ENCODE data around the gene TAS2R5.
"Not testable (repeated sequence)": the region's sequence is repeated elsewhere in the genome, so short reads cannot be mapped to it uniquely, and the experiment has no call there.

Gene TAS2R5

DNA sequence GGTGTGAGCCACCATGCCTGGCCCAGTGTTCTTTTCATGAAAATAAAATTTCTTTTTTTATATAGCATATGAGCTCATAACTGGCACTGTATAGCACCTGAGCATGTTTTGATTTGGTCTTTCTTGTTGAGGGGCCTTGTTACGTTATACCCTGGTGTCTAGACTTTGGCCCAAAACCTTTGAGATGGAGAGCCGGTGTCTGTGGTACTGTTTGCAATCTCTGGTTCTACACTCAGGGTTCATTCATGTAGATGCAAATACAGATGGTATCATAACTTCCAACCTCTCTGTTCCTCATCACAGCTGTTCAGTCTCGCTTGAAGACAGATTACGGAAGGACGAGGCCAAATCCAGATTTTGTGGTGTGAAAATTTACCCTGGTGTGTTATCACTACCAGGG is at the start of gene TAS2R5:
TSS of gene TAS2R5 (plus strand) at position 301 of the 400 bp plus-strand sequence. CDS start 145 bp downstream, outside the sequence.
- no peak for DNase-seq (ENCODE audit: low read depth in 2 of 3, low spot score in 2 of 3)

DNA sequence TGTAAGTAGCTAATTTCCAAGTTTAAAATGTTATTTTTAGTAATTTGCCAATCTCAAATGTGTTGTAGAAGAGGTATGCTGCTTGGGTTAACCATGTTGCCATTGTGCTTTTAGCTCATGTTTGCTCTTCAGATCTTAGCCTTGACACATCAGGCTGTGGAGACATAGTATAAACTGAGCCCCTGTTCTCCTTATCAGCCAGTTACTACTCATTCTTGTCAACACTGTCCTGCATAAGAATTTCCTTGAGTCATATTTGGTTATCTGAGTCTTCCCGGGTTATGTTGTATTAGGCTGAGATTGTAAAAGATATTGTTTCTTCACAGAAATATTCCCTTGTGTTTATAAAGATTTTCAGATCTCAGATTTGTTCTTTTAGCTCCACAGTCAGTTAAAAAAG is 47.8 kb upstream of the TAS2R5 start:
- no peak for DNase-seq (ENCODE audit: low read depth in 2 of 3, low spot score in 2 of 3)

DNA sequence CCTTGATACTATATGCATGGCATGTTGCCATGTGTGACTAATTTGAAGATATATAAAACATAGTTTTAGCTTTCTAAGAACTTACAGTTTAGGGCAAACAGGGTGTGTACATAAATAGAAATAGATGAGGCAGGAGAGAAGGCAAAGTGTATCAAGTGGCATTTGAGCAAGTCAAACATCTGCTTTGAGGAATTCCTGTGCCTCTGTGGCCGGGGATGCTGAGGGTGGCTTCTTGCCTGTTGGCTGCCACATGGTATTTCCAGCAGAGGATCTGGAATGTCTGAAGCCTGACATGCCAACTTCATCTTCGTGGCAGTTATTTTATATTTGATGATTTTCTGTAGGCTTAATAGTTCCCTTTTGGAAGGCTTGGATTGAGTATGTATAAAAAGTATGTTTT is 45.9 kb upstream of the TAS2R5 start:
- no peak for DNase-seq (ENCODE audit: low read depth in 2 of 3, low spot score in 2 of 3)

GRCh38 chr7:141748396-141748795 is 41.6 kb upstream of the TAS2R5 start:
- DNase-seq (ENCODE audit: low read depth in 2 of 3, low spot score in 2 of 3), result no peak

DNA sequence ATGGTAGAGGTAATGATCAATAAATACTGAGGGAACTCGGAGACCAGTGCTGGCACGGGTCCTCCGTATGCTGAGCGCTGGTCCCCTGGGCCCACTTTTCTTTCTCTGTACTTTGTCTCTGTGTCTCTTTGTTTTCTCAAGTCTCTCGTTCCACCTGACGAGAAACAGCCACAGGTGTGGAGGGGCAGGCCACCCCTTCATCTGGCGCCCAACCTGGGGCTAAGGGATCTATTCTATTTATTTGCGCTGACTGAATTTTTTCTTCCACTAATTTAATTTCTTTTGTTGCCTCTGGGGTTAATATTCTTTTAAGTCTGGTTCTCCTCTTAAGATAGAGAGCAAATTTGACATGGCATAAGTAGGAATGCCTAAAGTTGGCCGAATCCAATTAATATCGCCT is 38.1 kb upstream of the TAS2R5 start:
- DNase-seq (ENCODE audit: low read depth in 2 of 3, low spot score in 2 of 3), result not testable (repeated sequence)

DNA sequence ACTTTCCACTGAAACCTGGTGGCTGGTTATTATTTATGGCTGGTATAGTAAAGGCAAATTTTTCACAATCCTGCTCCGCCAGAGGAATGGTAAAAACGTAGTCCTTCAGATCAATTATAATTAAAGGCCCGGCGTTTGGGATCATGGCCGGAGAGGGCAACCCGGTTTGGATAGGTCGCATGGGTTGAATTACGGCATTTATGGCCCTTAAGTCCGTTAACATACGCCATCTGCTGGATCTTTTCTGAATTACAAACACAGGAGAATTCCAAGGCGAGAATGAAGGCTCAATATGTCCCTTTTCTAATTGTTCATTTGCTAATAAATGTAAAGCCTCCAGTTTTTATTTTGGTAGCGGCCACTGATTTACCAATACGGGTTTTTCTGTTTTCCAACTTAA is 37.4 kb upstream of the TAS2R5 start:
- no peak for DNase-seq (ENCODE audit: low read depth in 2 of 3, low spot score in 2 of 3)

DNA sequence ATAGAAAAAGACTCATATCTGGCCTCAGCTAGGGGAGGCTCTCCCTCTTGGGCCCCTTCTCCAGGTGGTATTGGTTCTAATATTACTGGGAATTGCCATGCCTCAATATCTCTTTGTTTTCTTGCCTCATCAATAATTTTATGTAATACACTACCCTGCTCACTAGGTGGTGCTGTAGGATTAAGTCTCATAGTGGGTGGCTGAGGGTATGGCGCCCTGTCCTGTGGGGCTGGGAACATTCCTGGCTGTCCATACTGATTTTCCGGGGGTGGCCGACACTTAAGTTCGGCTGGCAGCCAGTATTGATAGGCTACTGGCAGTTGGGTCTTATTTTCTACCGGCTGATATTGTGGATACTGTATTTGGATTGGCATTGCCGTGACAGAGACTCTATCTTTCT is 35.1 kb upstream of the TAS2R5 start:
- no peak for DNase-seq (ENCODE audit: low read depth in 2 of 3, low spot score in 2 of 3)

DNA sequence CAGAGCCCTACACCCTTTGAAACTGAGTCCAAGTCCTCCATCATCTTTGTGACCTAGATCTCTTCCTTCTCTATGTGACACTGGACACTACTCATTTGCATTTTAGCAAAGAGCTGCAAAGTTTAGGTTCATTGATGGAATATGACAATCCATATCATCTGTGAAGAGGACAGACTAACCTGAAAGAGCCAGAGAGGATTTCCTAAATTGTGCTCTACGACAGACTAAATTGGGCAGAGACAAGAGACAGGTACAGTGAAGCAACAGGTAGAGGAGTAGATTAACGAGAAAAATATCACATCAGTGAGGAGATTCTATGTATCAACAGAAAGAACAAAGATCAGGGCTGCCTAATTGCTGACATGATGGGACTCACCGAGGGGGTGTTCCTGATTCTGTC is 26.2 kb upstream of the TAS2R5 start, which contains the start of gene TAS2R3:
TSS of gene TAS2R3 (plus strand) at position 301 of the 400 bp plus-strand sequence. CDS start at position 363, 62 bp downstream.
- DNase-seq (ENCODE audit: low read depth in 2 of 3, low spot score in 2 of 3), result no peak

DNA sequence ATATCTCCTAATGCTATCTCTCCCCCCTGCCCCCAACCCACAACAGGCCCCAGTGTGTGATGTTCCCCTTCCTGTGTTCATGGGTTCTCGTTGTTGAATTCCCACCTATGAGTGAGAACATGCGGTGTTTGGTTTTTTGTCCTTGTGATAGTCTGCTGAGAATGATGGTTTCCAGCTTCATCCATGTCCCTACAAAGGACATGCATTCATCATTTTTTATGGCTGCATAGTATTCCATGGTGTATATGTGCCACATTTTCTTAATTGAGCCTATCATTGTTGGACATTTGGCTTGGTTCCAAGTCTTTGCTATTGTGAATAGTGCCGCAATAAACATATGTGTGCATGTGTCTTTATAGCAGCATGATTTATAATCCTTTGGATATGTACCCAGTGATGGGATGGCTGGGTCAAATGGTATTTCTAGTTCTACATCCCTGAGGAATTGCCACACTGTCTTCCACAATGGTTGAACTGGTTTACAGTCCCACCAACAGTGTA is 19.9 kb upstream of the TAS2R5 start:
- DNase-seq (ENCODE audit: low read depth in 2 of 3, low spot score in 2 of 3), result not testable (repeated sequence)

- DNase-seq (ENCODE audit: low read depth in 2 of 3, low spot score in 2 of 3), result no peak
Measured at GRCh38 chr7:141776374-141776773, 13.6 kb upstream of the TAS2R5 start, which contains the start of gene TAS2R4. TSS of gene TAS2R4 (plus strand) at chr7:141776674. CDS start at chr7:141778489, 1,815 bp downstream.

DNA sequence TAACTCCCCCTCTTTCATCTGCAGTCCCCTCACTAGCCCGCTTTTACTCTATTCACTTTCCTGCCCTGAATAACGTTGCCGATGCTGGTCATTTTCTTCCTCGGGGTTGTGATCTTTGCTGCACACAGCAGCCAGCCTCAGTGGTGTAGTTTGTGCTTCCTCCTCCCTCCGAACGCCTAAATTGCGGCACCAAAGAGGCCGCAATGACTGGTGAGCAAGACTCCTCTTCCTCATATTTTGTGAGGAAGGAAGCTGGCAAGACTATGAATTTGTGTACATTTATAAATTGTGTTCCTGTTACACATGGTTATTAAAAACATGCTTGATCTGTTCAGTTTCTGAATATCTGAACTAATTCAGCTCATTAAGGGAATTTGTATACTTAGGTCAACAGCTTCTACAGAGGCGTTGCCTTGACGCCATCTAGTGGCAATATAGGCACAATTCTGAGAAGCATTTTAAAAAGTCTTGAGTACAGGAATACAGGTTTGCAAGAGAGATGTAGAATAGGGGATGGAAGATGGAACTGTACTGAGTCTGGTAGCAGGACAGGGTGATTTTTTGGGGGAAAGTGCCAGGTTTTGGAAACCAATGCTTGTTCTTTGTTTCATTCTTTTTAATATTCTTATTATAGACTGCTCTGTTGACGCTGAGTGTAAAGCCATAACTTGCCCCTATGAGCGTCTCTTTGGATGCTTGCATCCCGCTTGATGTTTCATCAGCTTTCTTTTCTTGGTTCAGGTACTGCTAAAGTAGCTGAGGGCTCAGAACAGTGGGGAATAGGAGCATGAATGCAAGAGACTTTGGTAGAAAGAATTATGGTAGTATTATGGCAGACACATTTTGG is 4.1 kb upstream of the TAS2R5 start:
- no peak for DNase-seq (ENCODE audit: low read depth in 2 of 3, low spot score in 2 of 3)

DNA sequence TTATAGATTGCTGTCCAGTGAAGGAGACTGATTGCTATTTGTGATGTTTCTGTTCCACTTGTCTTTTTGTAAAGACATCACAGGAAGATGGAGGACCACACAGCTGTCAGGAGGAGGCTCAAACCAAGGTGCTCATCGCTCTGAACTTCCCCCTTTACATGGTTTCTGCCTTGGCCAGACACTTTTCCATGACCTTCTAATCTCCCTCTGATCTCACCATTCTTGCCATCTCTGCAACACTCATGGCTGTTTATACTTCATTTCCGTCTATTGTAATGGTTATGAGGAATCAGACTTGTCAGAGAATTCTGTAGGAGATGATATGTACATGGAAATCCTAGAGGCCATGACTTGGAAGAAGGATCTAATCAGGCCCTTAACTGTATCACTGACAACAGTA is 1.7 kb upstream of the TAS2R5 start:
- DNase-seq (ENCODE audit: low read depth in 2 of 3, low spot score in 2 of 3), result no peak

DNA sequence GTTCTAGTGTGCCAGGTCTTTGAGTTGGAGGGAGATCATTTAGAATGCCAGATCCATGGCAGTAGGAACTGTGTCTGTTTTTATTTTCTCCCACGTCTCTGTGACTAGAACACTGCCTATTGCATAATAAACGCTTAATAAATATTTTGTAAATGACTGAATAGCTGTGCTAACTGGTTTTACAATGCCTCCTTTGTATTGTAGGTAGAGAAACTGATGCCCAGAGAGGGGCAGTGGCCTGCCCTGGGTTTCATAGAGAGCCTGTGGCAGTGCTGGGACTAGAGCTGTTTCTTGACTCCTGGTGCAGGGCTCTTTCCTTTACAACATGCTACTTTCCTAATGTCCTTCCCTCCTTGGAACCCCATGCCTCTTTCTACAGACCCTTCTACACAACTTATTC is 2.5 kb downstream of the TAS2R5 start:
- no peak for DNase-seq (ENCODE audit: low read depth in 2 of 3, low spot score in 2 of 3)

DNA sequence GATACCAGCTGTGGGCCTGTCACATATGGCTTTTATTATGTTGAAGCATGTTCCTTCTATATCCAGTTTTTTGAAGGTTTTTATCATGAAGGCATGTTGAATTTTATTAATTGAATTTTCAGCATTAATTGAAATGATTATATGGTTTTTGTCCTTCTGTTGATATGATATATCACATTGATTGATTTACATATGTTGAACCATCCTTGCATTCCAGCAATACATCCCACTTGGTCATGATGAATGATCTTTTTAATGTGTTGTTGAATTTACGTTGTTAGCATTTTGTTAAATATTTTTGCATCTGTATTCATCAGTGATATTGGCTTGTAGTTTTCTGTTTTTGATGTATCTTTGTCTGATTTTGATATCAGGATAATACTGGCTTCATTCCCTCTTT is 30.1 kb downstream of the TAS2R5 start:
- no peak for DNase-seq (ENCODE audit: low read depth in 2 of 3, low spot score in 2 of 3)

DNA sequence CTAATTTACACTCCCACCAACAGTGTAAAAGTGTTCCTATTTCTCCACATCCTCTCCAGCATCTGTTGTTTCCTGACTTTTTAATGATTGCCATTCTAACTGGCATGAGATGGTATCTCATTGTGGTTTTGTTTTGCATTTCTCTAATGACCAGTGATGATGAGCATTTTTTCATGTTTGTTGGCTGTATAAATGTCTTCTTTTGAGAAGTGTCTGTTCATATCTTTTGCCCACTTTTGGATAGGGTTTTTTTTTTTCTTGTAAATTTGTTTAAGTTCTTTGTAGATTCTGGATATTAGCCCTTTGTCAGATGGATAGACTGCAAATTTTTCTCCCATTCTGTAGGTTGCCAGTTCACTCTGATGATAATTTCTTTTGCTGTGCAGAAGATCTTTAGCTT is 32.4 kb downstream of the TAS2R5 start:
- DNase-seq (ENCODE audit: low read depth in 2 of 3, low spot score in 2 of 3), result not testable (repeated sequence)

DNA sequence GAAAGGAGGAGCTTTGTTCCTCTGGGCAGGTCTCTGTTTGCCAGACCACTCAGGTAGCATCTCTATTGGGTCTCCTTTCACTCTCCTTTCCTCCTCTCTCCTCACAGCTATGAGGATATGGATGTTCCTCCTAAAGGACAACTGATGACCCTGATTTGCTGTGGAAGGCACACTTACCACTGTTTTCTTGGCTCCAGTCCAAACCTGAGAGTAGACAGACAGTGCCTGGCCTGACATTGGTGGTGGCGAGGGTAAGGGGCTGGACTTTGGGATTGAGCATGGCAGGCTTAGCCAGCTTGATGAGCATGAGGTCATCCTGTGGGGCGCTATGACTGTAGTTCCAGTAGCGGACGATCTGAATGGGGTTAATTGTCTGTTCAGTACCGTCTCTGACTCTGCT is 47.7 kb downstream of the TAS2R5 start:
- DNase-seq (ENCODE audit: low read depth in 2 of 3, low spot score in 2 of 3), result no peak

DNA sequence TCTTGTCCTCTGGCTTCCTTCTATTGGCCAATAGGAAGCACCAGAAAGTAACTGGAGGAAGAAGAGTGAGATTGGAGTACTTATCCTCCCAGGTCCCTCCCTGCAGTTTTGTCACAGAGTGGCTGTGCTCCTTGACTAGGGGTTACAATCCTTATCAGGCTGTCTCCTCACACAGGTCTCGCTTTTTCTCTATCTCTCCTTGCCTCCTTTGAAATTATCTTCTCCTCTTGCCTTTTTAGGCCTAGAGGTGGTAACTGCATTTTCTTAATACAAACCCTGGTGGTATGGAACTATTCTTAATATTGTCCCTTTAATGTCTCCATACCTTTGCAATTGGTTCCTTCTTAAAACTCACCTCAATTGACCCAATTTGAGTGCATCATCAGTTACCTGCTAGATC is 48.6 kb downstream of the TAS2R5 start:
- DNase-seq (ENCODE audit: low read depth in 2 of 3, low spot score in 2 of 3), result no peak

DNA sequence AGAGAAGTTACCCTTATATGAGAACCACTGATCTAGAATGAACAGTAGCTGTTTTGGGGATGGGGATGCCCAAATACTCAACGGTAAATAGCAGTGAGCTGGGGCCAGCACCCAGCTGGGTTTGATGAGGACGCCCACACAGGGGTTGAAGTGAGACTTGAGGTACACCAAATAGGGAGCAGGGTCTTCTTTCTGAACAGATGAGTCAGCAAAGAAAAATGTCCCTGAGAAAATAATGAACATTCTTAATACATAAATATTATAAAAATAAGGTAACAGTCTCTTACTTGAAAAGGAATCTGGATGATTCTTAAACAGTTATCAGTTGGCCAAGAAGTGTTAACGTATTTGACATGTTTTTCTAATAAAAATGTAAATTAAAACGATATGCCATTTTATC is 49.2 kb downstream of the TAS2R5 start:
- no peak for DNase-seq (ENCODE audit: low read depth in 2 of 3, low spot score in 2 of 3)

DNA sequence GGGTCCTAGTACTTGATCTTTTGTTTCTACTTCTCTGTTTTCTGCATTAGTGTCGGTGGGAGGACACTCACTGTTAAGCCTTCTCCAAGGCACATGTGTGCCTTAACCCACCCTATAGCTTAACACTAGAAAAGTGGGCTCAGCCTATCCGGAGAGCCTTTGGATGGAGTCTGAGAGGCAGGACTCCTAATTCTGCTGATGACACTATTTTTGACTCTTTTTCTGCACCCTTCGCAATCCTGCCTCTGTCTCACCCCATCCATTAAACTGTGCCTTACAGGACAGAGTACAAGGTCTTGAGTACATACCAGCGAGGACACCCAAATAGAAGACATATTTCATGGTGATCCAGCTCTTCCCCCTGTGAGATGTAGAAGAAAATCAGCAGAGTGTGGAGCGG is 50.7 kb downstream of the TAS2R5 start:
- DNase-seq (ENCODE audit: low read depth in 2 of 3, low spot score in 2 of 3), result no peak

All from activated CD8-positive, alpha-beta memory T cell treated with anti-CD3 and anti-CD28 coated beads for 48 hours (primary cell).